ENCODE measurements around the gene INTS1. TPM values are rescaled to one million over a fixed set of nuclear protein-coding genes. Genes with fewer than 3 reads are reported as not detected.

The INTS1 gene, protein sequence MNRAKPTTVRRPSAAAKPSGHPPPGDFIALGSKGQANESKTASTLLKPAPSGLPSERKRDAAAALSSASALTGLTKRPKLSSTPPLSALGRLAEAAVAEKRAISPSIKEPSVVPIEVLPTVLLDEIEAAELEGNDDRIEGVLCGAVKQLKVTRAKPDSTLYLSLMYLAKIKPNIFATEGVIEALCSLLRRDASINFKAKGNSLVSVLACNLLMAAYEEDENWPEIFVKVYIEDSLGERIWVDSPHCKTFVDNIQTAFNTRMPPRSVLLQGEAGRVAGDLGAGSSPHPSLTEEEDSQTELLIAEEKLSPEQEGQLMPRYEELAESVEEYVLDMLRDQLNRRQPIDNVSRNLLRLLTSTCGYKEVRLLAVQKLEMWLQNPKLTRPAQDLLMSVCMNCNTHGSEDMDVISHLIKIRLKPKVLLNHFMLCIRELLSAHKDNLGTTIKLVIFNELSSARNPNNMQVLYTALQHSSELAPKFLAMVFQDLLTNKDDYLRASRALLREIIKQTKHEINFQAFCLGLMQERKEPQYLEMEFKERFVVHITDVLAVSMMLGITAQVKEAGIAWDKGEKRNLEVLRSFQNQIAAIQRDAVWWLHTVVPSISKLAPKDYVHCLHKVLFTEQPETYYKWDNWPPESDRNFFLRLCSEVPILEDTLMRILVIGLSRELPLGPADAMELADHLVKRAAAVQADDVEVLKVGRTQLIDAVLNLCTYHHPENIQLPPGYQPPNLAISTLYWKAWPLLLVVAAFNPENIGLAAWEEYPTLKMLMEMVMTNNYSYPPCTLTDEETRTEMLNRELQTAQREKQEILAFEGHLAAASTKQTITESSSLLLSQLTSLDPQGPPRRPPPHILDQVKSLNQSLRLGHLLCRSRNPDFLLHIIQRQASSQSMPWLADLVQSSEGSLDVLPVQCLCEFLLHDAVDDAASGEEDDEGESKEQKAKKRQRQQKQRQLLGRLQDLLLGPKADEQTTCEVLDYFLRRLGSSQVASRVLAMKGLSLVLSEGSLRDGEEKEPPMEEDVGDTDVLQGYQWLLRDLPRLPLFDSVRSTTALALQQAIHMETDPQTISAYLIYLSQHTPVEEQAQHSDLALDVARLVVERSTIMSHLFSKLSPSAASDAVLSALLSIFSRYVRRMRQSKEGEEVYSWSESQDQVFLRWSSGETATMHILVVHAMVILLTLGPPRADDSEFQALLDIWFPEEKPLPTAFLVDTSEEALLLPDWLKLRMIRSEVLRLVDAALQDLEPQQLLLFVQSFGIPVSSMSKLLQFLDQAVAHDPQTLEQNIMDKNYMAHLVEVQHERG (N-terminal part only)
- 15.8 TPM for total RNA-seq

GRCh38 chr7:1503816-1504775 lies at the start of gene INTS1:
Gene INTS1, minus strand, starts transcription at chr7:1504389. Its CDS starts 429 bp downstream, at chr7:1503960.
- peak; percentile 84 for DNase-seq

DNA sequence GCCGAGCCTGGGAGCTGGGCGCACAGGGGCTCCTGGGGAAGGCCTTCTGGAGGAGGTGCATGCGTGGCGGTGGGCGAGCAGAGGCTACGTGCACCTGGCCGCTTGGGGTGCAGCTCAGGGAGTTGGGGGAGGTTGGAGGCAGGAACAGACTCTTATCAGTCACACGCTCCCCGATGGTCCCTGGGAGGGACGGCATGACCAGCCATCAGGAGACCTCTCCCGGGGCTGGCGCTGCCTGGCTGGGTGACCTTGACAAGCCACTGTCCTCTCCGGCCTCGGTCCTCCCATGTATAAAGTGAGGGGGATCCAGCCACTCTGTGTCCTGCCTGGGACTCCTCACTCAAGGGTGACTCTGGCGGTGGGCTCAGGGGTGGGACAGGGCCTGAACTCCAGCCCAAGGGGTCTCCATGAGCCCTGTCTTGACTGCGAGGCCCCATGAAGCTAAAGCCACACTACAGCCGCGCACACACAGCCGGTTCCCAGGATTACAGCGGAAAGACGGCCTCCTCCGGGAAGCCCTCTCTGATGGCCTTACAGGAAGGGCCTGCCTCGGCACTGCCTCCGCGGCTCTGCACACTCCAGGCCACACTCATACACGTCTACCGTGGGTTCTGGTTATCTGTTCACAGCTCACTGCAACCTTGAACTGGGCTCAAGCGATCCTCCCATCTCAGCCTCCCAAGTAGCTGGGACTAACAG lies 49.5 kb upstream of the INTS1 start:
- DNase-seq: no peak

GRCh38 chr7:1552200-1552599 lies 48.0 kb upstream of the INTS1 start:
- DNase-seq: no peak

- DNase-seq: no peak
Measured at GRCh38 chr7:1550846-1551155, 46.6 kb upstream of the INTS1 start.

DNA sequence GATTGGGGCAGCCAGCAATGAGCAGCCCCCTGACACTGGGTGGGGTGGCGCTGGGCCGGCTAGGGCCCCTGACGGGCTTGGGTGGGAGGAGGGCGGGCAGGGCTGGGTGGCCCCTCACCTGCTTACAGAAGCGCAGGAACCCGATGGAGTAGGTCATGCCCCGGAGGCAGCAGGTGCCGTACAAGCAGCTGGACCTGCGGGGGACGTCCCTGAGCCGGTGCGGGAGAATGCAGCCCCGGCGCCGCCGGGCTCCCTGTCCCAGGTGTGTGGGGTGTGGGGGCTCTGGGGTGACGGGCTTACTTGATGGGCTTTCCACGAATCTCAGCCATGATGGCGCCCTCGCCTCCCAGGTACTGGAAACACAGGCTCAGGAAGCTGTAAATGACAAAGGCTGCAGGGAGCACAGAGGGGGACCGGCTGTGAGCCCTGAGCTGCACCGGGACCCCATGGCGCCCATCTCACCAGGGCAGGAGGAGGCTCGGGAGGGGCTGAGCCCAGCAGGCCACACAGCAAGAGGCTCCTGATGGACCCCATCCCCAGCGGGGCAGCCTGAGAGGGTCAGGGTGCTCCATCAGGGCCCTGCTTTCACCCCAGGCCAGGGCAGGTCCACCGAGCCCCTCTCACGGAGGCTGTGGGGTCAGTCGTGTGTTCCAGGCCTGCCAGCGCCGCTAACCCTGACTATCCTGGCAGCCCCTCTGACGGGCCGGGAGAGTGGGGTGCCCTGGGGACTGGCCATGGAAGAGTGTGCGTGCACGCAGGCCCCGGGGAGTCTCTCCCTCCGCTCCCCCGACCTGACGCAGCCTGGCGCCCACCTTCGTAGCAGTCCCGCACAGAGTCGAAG lies 46.0 kb upstream of the INTS1 start:
- DNase-seq: no peak

- DNase-seq: no peak
Measured at GRCh38 chr7:1549357-1550004, 45.3 kb upstream of the INTS1 start.

DNA sequence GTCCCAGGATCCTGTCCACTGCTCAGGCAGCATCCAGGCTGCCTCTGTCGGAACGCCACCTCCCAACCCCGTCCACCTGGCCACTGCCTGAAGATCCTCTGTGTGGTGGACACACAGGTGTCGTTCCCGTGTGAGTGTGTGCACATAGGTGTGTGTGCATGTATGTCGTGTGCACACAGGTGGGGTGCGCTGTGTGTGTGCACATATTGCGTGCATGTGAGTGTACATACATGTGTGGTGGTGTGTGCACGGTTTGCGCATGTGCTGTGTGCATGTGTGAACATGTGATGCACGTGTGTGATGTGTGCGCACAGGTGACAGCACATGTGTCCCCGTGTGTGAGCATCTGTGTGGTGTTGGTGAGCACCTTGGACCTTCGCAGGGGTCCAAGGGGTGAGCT lies 44.8 kb upstream of the INTS1 start:
- no peak for DNase-seq

- DNase-seq: no peak
Measured at GRCh38 chr7:1548438-1548831, 44.2 kb upstream of the INTS1 start.

- DNase-seq: no peak
Measured at GRCh38 chr7:1547777-1548437, 43.7 kb upstream of the INTS1 start.

DNA sequence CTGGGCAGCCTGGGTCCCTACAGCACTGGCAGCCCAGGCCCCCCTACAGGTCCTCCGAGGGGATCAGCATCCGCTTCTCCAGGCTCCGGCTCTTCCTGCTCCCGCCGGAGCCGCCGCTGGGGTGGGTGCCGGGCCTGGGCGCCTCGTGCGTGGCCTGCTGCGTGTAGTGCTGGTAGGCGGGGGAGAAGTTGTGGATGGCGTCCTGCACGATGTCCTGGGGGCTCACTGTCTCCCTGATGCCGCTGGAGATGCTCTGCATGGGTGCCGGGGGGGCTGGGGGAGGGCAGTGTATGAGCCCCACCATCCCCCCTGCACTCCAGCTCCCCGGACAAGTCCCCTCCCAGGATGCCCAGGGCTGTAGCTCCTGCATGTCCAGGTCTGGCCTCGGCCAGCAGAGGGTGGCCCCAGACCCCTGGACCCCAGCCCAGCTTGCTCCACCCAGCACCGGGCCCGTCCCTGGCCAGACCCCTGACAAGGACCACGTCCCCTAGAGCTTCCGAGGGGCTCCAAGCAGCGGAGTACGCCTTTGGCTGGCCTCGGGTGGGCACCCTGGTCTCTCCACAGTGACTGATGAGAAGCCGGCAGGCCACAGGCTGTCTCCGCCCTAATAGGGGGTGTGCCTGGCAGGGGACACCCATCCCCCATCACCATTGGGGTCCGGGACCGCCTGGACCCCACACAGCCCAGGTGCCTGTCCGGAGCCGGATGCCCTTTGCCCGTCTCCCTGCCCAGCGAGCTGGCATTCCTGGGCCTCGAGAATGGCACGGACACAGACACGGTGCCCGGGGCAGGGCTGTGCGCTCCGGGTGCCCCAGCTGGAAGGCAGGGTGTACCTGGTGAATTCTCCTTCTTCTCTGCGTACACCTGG lies 43.0 kb upstream of the INTS1 start:
- no peak for DNase-seq

DNA sequence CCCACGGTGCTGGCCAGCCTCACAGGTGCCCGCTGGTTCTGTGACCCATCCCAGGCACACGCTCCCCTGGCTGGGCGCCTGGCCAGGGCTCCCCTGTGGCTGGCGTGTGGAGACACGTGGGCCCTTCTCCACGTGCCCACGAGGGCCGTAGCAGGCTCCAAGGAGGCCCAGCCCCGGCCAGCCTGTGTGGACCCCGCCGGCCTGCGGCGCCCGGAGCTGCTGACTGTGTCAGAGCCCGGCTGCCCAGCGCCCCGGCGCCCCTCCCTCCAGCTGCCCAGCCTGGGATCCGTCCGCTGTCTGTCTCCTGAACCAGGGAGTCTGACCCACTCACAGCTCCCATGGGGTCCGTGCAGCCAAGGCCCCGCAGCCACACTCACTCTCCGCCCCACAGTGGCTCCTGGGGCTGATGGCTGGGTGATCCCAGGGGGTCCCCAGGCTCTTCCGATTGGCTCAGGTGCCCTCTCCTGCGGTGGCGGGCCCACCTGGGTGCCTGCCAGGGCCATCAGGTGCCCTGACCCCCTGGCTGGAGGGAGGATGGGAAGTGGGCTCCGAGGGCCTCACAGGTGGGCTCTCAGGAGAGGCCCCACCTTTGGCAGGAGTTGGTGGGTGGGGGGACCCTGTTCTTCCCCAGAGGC lies 42.2 kb upstream of the INTS1 start:
- DNase-seq: no peak

DNA sequence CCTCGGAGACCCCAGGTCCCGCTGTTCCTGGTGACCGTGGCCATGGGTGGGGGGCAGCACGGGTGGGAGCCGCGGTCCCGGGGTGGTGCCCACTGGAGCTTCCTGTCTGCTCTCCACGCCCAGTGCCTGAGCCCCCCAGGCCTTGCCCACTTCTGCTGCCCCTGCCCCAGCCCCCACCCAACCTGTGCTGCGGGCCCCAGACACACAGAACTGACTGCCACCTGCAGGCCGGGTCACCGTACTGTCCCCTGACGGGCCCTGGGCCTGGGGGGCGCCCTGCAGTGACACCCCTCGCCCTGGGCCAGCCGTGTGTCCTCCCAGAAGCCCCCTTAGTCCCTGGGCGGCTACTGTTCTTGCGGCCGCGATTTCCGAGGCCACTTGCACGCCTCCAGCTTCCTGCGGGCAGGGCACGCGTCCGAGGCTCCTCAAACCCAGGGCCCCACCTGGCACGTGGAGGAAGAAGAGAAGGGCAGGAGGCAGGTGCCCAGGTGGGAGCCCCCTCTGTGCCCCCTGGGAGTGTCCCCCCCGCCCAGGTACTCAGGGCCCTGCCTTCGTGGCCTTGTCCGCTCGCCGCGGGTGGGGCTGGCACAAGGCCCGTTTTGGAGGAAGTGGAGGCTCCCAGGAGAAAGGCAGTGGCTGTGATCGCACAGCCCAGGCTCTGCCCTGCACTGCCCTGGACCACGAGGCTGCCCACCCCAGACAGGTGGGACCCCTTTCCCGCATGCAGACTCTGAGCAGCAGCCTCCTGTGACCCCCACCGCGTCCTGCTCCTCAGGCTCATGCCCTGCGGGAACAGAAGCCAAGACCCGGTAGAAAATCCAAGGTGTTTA lies 41.4 kb upstream of the INTS1 start:
- no peak for DNase-seq

DNA sequence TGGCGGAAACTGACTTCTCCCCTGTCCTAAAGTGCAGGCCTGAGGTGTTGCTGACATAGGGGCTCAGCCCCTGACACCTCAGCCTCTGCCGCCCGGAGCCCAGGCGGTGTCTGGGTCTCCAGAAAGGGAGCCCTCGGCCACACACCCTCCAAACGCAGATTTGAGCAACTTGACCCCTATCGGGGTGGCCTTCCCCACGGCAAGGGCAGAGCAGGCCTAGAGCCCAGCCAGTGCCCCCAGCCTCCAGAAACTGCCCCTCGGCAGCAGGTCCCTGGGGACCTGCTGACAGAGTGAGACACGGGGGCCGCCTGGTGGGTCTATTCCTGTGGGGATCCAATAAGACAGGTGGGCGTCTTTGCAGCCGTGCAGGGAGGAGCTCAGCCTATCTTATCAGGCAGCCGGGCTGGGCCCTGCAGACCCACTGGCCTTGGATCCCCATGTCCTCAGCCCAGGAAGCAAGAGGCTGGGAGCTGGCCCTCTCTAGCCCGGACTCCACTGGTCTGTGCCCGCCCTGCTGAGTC lies 40.8 kb upstream of the INTS1 start:
- no peak for DNase-seq

- DNase-seq: no peak
Measured at GRCh38 chr7:1544178-1544895, 40.1 kb upstream of the INTS1 start.

GRCh38 chr7:1543826-1544177 lies 39.6 kb upstream of the INTS1 start:
- DNase-seq: no peak
